WTC11 (cell line): Measurements from ENCODE around the gene ZCWPW1.

Experiments
- ETV6 ChIP-seq: sonication (generic); formaldehyde crosslinking; IDR thresholded peaks from 2 replicates; pipeline ENCODE4 v1.8.1; 2022; ENCODE audit warnings: mild to moderate bottlenecking, missing genetic modification reagents
- TF ChIP-seq, protein P1 (sequence below): sonication (generic); formaldehyde crosslinking; IDR thresholded peaks from 2 replicates; pipeline ENCODE4 v1.8.1; 2022; ENCODE audit warnings: missing genetic modification reagents, borderline replicate concordance

DNA sequence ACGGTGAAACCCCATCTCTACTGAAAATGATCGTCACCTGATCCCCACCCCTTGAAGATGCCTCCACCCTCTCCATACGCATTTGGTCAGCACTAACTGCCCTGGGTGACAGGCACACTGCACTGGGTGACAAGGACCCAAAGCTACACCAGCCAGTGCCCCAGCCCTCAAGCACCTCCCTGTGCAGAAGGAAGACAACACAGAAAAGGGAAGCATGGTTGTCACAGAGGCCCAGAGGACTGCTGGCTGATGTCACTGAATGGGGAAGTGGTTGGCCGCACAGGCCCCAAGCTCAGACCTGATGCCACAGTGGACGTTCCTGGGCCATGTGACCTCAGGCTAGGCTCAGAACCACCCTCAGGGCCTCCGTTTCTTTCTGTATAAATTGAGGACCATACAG lies 59.4 kb downstream of the ZCWPW1 start:
- TF ChIP-seq ETV6 (CRISPR knock-in tag): no peak
- TF ChIP-seq, protein P1, sequence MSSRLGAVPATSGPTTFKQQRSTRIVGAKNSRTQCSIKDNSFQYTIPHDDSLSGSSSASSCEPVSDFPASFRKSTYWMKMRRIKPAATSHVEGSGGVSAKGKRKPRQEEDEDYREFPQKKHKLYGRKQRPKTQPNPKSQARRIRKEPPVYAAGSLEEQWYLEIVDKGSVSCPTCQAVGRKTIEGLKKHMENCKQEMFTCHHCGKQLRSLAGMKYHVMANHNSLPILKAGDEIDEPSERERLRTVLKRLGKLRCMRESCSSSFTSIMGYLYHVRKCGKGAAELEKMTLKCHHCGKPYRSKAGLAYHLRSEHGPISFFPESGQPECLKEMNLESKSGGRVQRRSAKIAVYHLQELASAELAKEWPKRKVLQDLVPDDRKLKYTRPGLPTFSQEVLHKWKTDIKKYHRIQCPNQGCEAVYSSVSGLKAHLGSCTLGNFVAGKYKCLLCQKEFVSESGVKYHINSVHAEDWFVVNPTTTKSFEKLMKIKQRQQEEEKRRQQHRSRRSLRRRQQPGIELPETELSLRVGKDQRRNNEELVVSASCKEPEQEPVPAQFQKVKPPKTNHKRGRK: no peak
